Activated CD8-positive, alpha-beta T cell treated with anti-CD3 and anti-CD28 coated beads for 36 hours (primary cell): ENCODE measurements around the gene TMSB4X. TPM values are rescaled to one million over a fixed set of nuclear protein-coding genes. Genes with fewer than 3 reads are reported as not detected.

Source experiments
- ATAC-seq: fragments of 200-7000 bp; cut with Tn5 transposase; one replicate; pipeline ENCODE4 v1.10.0; 2021; ENCODE audit warnings: mild to moderate bottlenecking, moderate library complexity
- CTCF ChIA-PET: fragments of 350-600 bp; sonication (Branson Sonifier 250); formaldehyde crosslinking; loops from one replicate; lab custom pipeline; 2021; ENCODE audit warnings: antibody characterized with exemption; lab: Charles Lee
- POLR2A ChIA-PET: fragments of 350-600 bp; sonication (Branson Sonifier 250); formaldehyde crosslinking; loops from one replicate; lab custom pipeline; 2021; ENCODE audit warnings: antibody characterized with exemption; lab: Charles Lee
- DNase-seq: peaks from one replicate; pipeline ENCODE4 v3.0.0-alpha.2; 2020
- H3K27ac Mint-ChIP-seq: one replicate; pipeline ENCODE4 v1.8.0; 2021; ENCODE audit warnings: mild to moderate bottlenecking, mixed read lengths
- H3K27me3 Mint-ChIP-seq: one replicate; pipeline ENCODE4 v1.8.0; 2021; ENCODE audit warnings: mixed read lengths
- H3K36me3 Mint-ChIP-seq: one replicate; pipeline ENCODE4 v1.8.0; 2021; ENCODE audit warnings: low read depth, mixed read lengths
- H3K4me1 Mint-ChIP-seq: one replicate; pipeline ENCODE4 v1.8.0; 2021; ENCODE audit warnings: low read depth, mixed read lengths
- H3K4me3 Mint-ChIP-seq: one replicate; pipeline ENCODE4 v1.8.0; 2021; ENCODE audit warnings: mild to moderate bottlenecking, moderate library complexity, mixed read lengths
- H3K9me3 Mint-ChIP-seq: one replicate; pipeline ENCODE4 v1.8.0; 2021; ENCODE audit warnings: mixed read lengths
- intact Hi-C: fragments of 100-400 bp; cut with micrococcal nuclease; formaldehyde crosslinking; loops from one replicate; pipeline ENCODE4 v1.10.0; 2022
- total RNA-seq, 2 experiments: library from RNA; stranded (reverse); gene quantifications; one replicate each; pipeline ENCODE4 v1.2.3, GENCODE V29; 2021
- TF ChIP-seq, protein P1 (sequence below): fragments of 200-600 bp; IDR thresholded peaks from one replicate; pipeline ENCODE4 v1.8.0; 2022; ENCODE audit warnings: antibody characterized with exemption, mild to moderate bottlenecking

Gene TMSB4X
- total RNA-seq, 2 experiments from 2014 or later: 5,169 to 5,393 TPM

DNA sequence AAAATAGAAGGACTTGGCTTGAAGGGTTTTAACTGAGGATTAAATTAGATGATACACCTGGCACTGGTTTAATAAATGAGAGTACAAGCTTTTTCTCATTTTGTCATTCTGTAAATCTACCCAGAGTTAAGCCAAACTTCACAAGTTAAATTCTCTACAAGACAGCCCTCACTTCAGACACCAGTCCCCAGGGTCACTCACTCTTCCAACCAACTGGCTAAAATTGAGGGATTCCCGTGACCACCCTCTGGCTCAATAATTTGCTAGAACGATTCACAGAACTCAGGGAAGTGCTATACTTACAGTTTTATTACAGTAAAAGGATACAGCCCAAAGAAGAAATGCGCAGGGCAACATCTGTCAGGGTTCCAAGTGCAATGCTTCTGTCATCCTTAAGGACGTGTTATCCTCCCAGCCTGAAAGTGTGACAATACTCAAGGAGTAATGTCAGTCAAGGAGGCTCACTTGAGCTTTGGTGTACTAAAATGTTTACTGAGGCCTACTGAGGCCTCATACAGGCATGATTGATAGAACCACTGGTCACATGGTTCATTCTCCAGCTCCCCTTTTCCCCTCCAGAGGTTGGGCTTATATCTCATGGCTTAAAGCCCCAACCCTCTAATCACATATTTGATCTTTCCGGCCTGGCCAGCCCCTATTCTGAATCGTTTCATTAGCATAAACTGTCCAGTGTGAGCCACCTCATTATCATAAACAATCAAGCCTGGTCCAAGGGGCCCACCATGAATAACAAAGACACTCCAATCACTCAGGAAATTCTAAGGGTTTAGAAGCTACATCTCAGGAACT is 9.6 kb upstream of the TMSB4X start:
- TF ChIP-seq, protein P1, sequence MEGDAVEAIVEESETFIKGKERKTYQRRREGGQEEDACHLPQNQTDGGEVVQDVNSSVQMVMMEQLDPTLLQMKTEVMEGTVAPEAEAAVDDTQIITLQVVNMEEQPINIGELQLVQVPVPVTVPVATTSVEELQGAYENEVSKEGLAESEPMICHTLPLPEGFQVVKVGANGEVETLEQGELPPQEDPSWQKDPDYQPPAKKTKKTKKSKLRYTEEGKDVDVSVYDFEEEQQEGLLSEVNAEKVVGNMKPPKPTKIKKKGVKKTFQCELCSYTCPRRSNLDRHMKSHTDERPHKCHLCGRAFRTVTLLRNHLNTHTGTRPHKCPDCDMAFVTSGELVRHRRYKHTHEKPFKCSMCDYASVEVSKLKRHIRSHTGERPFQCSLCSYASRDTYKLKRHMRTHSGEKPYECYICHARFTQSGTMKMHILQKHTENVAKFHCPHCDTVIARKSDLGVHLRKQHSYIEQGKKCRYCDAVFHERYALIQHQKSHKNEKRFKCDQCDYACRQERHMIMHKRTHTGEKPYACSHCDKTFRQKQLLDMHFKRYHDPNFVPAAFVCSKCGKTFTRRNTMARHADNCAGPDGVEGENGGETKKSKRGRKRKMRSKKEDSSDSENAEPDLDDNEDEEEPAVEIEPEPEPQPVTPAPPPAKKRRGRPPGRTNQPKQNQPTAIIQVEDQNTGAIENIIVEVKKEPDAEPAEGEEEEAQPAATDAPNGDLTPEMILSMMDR: no peak
- CTCF ChIA-PET: interaction anchor here (15.5 kb wide), 1 partner anchor 16 kb away, joined by 150 read pairs; no protein-coding TSS in a partner anchor
- Mint-ChIP-seq H3K27me3 (no peaks in the 10 kb centered on the region), H3K36me3 (peaks cover 14% of the 10 kb centered on the region), H3K4me1 (peaks cover 59% of the 10 kb centered on the region), H3K27ac (peak overlapping the region; percentile 67), H3K9me3 (no peaks in the 10 kb centered on the region), H3K4me3 (no peak overlapping the region)
- POLR2A ChIA-PET: interaction anchor here (0.5 to 1.9 kb wide), 3 partner anchors 9 to 127 kb away, joined by 3 to 16 read pairs (median 4); partner anchors contain the start of gene TMSB4X
- intact Hi-C loops: no loop called here
- no peak for ATAC-seq
- no peak for DNase-seq

DNA sequence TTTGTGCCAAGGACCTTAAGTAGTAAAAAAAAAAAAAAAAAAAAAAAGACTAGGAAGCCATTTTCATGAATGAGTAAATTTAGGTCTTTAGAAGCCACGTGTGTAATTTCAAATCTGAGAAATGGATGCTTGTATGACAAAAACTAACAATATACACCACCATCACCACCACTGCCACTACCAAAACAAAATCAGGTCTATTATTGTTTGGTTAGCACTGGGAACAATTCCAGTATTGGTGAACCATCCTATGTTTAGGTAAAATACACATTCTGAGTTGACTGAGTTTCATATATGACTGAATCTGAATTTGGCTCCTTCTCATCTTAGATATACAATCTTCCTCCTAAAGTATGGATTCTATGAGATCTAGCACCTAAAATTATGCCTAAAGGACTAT is 8.8 kb upstream of the TMSB4X start:
- POLR2A ChIA-PET: interaction anchor here (0.5 to 1.9 kb wide), 2 partner anchors 9 to 126 kb away, joined by 3 to 16 read pairs; partner anchors contain the start of gene TMSB4X
- CTCF ChIA-PET: interaction anchor here (15.5 kb wide), 1 partner anchor 17 kb away, joined by 150 read pairs; no protein-coding TSS in a partner anchor
- Mint-ChIP-seq H3K9me3 (no peaks in the 10 kb centered on the region), H3K27me3 (no peaks in the 10 kb centered on the region), H3K4me1 (peaks cover 53% of the 10 kb centered on the region), H3K36me3 (peaks cover 14% of the 10 kb centered on the region), H3K4me3 (no peak overlapping the region), H3K27ac (peak overlapping the region; percentile 97)
- no peak for DNase-seq
- TF ChIP-seq, protein P1: no peak
- intact Hi-C loops: no loop called here
- no peak for ATAC-seq

DNA sequence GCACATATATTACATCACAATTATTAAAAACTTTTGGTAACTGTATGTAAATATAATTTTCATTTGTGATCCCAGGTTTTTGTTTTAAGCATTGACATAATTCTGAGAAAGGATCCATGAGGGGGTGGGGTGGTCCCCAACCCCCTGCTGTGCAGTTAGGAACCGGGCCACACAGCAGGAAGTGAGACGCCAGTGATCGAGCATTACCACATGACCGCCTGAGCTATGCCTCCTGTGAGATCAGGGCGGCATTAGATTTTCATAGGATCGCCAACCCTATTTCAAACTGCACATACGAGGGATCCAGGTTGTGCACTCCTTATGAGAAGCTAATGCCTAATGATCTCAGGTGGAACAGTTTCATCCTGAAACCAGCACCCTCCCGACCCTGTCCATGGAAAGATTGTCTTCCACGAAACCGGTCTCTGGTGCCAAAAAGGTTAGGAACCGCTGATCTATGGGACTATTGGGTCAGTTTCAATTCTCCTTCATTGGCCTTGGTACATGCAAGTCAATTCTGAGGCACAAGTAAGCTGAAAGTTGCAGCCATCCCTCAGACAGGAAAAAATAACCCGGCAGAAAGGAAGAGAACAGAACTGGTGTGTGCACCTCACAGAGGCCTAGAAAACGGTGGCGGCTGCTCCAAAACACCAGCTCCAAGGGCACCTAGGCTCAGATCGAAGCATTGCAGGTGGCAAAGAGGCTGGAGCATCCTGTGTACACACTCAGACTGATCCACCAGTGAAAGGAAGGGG is 7.0 kb upstream of the TMSB4X start:
- Mint-ChIP-seq H3K9me3 (no peaks in the 10 kb centered on the region), H3K4me3 (peak overlapping the region; percentile 81), H3K36me3 (peaks cover 15% of the 10 kb centered on the region), H3K4me1 (peaks cover 38% of the 10 kb centered on the region), H3K27me3 (no peaks in the 10 kb centered on the region), H3K27ac (peak overlapping the region; percentile 97)
- DNase-seq (peak; percentile 61), ATAC-seq (peak; percentile 63)
- TF ChIP-seq, protein P1: no peak
- ChIA-PET POLR2A (interaction anchor here (0.6 to 13.8 kb wide), 6 partner anchors 10 to 124 kb away, joined by 3 to 621 read pairs (median 6); no protein-coding TSS in a partner anchor), CTCF (interaction anchor here (1.0 to 15.5 kb wide), 5 partner anchors 10 to 520 kb away, joined by 3 to 150 read pairs (median 4); no protein-coding TSS in a partner anchor)
- intact Hi-C loops: no loop called here

DNA sequence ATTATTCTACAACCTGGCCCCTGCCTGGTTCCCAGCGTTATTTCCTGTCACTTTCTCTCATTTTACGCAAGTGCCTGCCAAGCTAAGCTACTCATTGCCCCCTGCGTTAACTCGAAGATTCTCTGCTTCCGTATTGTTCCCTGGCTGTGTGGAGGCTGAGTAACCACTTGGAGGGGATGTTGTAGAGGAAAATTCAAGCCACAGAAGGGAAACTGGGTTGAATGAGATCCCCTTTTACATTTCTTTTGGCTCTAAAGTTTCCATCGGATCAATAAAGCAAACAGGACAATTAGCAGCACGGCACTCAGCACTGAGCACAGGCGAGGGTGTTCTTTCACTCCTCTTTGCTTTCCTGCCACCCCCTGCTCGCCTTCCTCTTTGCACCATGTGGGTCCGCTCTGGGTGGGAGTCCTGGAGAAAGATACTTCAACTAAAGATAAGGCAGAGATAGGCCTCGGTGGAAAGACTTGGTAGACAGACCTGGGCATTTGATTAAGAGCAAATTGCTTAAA is 4.2 kb upstream of the TMSB4X start:
- Mint-ChIP-seq H3K4me3 (peak overlapping the region; percentile 91), H3K27me3 (no peaks in the 10 kb centered on the region), H3K4me1 (peaks cover 31% of the 10 kb centered on the region), H3K9me3 (no peaks in the 10 kb centered on the region), H3K36me3 (peaks cover 25% of the 10 kb centered on the region), H3K27ac (peak overlapping the region; percentile 97)
- TF ChIP-seq, protein P1: no peak
- intact Hi-C loops: loop anchor here (2.0 kb wide), 1 partner anchor 14 kb away; no protein-coding TSS in a partner anchor
- CTCF ChIA-PET: interaction anchor here (1.0 to 15.5 kb wide), 3 partner anchors 15 to 30 kb away, joined by 3 to 150 read pairs (median 4); no protein-coding TSS in a partner anchor
- POLR2A ChIA-PET: interaction anchor here (1.0 to 13.8 kb wide), 6 partner anchors 8 to 427 kb away, joined by 3 to 621 read pairs (median 65); no protein-coding TSS in a partner anchor
- peak; percentile 34 for ATAC-seq
- DNase-seq: peak; percentile 68
